HepG2 (cell line): ENCODE results near the gene SETD1B. TPM values are rescaled to one million over a fixed set of nuclear protein-coding genes. Genes with fewer than 3 reads are reported as not detected.

ENCODE experiments used
- CSRNP1 ChIP-seq: sonication (generic); formaldehyde crosslinking; IDR thresholded peaks from 2 replicates; pipeline ENCODE4 v1.8.1; 2023; ENCODE audit warnings: mild to moderate bottlenecking, missing genetic modification reagents
- ESRRA ChIP-seq: sonication (generic); formaldehyde crosslinking; IDR thresholded peaks from 2 replicates; pipeline ENCODE4 v1.5.1; 2020; ENCODE audit warnings: mild to moderate bottlenecking, low read depth, missing genetic modification reagents
- GPN1 ChIP-seq: sonication (generic); formaldehyde crosslinking; IDR thresholded peaks from 2 replicates; pipeline ENCODE4 v1.5.1; 2020; ENCODE audit warnings: missing genetic modification reagents, borderline replicate concordance
- HNF4G ChIP-seq, 2 experiments: sonication (generic) in 1 of 2; formaldehyde crosslinking in 1 of 2; IDR thresholded peaks; 2 replicates each; pipeline versions ENCODE4 v1.4.0 to v1.6.1; 2011 to 2020; ENCODE audit warnings: borderline replicate concordance in 2 of 2, low read depth in 2 of 2, mild to moderate bottlenecking in 2 of 2, low read length in 1 of 2, missing genetic modification reagents in 1 of 2, moderate library complexity in 1 of 2
- HOXD1 ChIP-seq: sonication (generic); formaldehyde crosslinking; IDR thresholded peaks from 2 replicates; pipeline ENCODE4 v1.5.0; 2020; ENCODE audit warnings: missing genetic modification reagents
- POLR2AphosphoS5 ChIP-seq: IDR thresholded peaks from 2 replicates; pipeline ENCODE4 v1.6.1; 2012; ENCODE audit warnings: low read depth, low read length
- RARA ChIP-seq: IDR thresholded peaks from 2 replicates; pipeline ENCODE4 v1.6.1; 2016; ENCODE audit warnings: missing genetic modification reagents, missing compliant biosample characterization
- TOE1 ChIP-seq: sonication (generic); formaldehyde crosslinking; IDR thresholded peaks from 2 replicates; pipeline ENCODE4 v1.4.0; 2020; ENCODE audit warnings: mild to moderate bottlenecking, missing genetic modification reagents
- ZFY ChIP-seq: sonication (generic); formaldehyde crosslinking; IDR thresholded peaks from 2 replicates; pipeline ENCODE4 v1.4.0; 2020; ENCODE audit warnings: missing genetic modification reagents
- ZMYM3 ChIP-seq: sonication (generic); formaldehyde crosslinking; IDR thresholded peaks from 2 replicates; pipeline ENCODE4 v1.5.1; 2020; ENCODE audit warnings: mild to moderate bottlenecking, missing genetic modification reagents
- ZNF414 ChIP-seq: sonication (generic); formaldehyde crosslinking; IDR thresholded peaks from 2 replicates; pipeline ENCODE4 v1.5.0; 2020; ENCODE audit warnings: missing genetic modification reagents
- ZNF572 ChIP-seq: sonication (generic); formaldehyde crosslinking; IDR thresholded peaks from 2 replicates; pipeline ENCODE4 v1.5.1; 2020; ENCODE audit warnings: mild to moderate bottlenecking, missing genetic modification reagents
- ZNF615 ChIP-seq: sonication (generic); formaldehyde crosslinking; IDR thresholded peaks from 2 replicates; pipeline ENCODE4 v1.5.0; 2020; ENCODE audit warnings: mild to moderate bottlenecking, missing genetic modification reagents, borderline replicate concordance
- polyA plus RNA-seq, 8 experiments: library from polyadenylated mRNA; depleted of rRNA in 3 of 8; stranded (reverse) in 7 of 8; unstranded in 1 of 8; fragments of >200 nt; fragmentation: Illumina TruSeq in 4 of 8; extraction: Trizol in 4 of 8; gene quantifications; 2 replicates each; pipeline versions ENCODE4 v1.2.1 to v1.2.3, GENCODE V29; 2011 to 2016; ENCODE audit warnings: low read depth in 4 of 8, missing spikeins in 1 of 8, mixed read lengths in 1 of 8; ENCODE audit not compliant: insufficient read depth in 1 of 8
- total RNA-seq, 5 experiments: library from RNA; depleted of rRNA; stranded (reverse); fragments of >200 nt; fragmentation: Illumina TruSeq; extraction: Trizol; gene quantifications; 2 replicates each; pipeline ENCODE4 v1.2.3, GENCODE V29; 2016; ENCODE audit warnings: low read depth in 1 of 5
- TF ChIP-seq, protein P1 (sequence below): sonication (generic); formaldehyde crosslinking; conservative IDR thresholded peaks from 2 replicates; pipeline ENCODE4 v1.4.0; 2020; ENCODE audit warnings: mild to moderate bottlenecking, missing genetic modification reagents, moderate library complexity
- TF ChIP-seq, protein P2 (sequence below): sonication (generic); formaldehyde crosslinking; IDR thresholded peaks from 2 replicates; pipeline ENCODE4 v1.4.0; 2020; ENCODE audit warnings: missing genetic modification reagents
- TF ChIP-seq, protein P3 (sequence below): sonication (generic); formaldehyde crosslinking; IDR thresholded peaks from 2 replicates; pipeline ENCODE4 v1.8.0; 2022; ENCODE audit warnings: missing genetic modification reagents, mild to moderate bottlenecking, moderate library complexity, borderline replicate concordance
- TF ChIP-seq, protein P4 (sequence below): sonication (generic); formaldehyde crosslinking; IDR thresholded peaks from 2 replicates; pipeline ENCODE4 v1.5.1; 2020; ENCODE audit warnings: mild to moderate bottlenecking, moderate library complexity, missing genetic modification reagents

SETD1B gene
- total and polyA plus RNA-seq, 2 of the 13 experiments (the other 11 are each of a cell fraction or from before 2014, with no cell fraction given) = 1.1 to 1.4 TPM

DNA sequence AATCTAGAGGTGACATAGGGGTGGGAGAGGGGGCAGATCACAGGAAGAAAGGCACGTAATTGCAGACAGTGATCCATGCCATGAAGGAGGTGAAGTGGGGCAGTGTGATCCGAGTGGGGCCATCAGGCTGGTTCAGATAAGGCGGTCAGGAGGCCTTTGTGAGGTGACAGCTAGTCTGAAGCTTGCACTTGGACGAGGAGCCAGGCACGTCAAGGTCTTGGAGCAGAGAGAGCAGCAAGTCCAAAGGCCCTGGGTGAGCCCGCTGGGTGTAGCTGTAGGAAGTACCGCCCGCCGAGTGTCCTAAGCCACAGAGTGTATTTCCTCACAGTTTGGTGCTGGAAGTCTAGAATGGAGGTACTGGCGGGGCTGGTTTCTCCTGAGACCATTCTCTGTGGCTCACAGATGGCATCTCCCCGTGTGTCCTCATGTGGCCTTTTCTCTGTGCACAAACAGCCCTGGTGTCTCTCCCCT lies 33.9 kb upstream of the SETD1B start (continued):
- TF ChIP-seq, protein P1, sequence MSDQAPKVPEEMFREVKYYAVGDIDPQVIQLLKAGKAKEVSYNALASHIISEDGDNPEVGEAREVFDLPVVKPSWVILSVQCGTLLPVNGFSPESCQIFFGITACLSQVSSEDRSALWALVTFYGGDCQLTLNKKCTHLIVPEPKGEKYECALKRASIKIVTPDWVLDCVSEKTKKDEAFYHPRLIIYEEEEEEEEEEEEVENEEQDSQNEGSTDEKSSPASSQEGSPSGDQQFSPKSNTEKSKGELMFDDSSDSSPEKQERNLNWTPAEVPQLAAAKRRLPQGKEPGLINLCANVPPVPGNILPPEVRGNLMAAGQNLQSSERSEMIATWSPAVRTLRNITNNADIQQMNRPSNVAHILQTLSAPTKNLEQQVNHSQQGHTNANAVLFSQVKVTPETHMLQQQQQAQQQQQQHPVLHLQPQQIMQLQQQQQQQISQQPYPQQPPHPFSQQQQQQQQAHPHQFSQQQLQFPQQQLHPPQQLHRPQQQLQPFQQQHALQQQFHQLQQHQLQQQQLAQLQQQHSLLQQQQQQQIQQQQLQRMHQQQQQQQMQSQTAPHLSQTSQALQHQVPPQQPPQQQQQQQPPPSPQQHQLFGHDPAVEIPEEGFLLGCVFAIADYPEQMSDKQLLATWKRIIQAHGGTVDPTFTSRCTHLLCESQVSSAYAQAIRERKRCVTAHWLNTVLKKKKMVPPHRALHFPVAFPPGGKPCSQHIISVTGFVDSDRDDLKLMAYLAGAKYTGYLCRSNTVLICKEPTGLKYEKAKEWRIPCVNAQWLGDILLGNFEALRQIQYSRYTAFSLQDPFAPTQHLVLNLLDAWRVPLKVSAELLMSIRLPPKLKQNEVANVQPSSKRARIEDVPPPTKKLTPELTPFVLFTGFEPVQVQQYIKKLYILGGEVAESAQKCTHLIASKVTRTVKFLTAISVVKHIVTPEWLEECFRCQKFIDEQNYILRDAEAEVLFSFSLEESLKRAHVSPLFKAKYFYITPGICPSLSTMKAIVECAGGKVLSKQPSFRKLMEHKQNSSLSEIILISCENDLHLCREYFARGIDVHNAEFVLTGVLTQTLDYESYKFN (CRISPR knock-in tag) = peak; percentile 76
- TF ChIP-seq, protein P2, sequence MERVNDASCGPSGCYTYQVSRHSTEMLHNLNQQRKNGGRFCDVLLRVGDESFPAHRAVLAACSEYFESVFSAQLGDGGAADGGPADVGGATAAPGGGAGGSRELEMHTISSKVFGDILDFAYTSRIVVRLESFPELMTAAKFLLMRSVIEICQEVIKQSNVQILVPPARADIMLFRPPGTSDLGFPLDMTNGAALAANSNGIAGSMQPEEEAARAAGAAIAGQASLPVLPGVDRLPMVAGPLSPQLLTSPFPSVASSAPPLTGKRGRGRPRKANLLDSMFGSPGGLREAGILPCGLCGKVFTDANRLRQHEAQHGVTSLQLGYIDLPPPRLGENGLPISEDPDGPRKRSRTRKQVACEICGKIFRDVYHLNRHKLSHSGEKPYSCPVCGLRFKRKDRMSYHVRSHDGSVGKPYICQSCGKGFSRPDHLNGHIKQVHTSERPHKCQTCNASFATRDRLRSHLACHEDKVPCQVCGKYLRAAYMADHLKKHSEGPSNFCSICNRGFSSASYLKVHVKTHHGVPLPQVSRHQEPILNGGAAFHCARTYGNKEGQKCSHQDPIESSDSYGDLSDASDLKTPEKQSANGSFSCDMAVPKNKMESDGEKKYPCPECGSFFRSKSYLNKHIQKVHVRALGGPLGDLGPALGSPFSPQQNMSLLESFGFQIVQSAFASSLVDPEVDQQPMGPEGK (CRISPR knock-in tag) = no peak
- TF ChIP-seq TOE1 (CRISPR knock-in tag) (no peak), GPN1 (no peak), ZNF615 (CRISPR knock-in tag) (no peak), ZNF572 (CRISPR knock-in tag) (no peak), POLR2AphosphoS5 (peak; percentile 44; the same call in 1 of the 2 replicates), CSRNP1 (CRISPR knock-in tag) (no peak), ZFY (CRISPR knock-in tag) (peak; percentile 34; the same call in 1 of the 2 replicates), ZNF414 (CRISPR knock-in tag) (no peak), ZMYM3 (CRISPR knock-in tag) (peak; percentile 64), HOXD1 (CRISPR knock-in tag) (no peak), ESRRA (peak; percentile 45; the same call in 1 of the 2 replicates), RARA (CRISPR knock-in tag) (peak; percentile 60; the same call in 1 of the 2 replicates), HNF4G (IDR thresholded peaks at IDR 0.05; ENCODE audit: borderline replicate concordance, low read depth, low read length) (peak; percentile 47; the same call in 1 of the 2 replicates), HNF4G (CRISPR knock-in tag; IDR thresholded peaks at IDR 0.05; ENCODE audit: borderline replicate concordance, low read depth) (no peak; the same call in 1 of the 2 replicates)
- TF ChIP-seq, protein P3, sequence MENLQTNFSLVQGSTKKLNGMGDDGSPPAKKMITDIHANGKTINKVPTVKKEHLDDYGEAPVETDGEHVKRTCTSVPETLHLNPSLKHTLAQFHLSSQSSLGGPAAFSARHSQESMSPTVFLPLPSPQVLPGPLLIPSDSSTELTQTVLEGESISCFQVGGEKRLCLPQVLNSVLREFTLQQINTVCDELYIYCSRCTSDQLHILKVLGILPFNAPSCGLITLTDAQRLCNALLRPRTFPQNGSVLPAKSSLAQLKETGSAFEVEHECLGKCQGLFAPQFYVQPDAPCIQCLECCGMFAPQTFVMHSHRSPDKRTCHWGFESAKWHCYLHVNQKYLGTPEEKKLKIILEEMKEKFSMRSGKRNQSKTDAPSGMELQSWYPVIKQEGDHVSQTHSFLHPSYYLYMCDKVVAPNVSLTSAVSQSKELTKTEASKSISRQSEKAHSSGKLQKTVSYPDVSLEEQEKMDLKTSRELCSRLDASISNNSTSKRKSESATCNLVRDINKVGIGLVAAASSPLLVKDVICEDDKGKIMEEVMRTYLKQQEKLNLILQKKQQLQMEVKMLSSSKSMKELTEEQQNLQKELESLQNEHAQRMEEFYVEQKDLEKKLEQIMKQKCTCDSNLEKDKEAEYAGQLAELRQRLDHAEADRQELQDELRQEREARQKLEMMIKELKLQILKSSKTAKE (CRISPR knock-in tag) = no peak
- TF ChIP-seq, protein P4, sequence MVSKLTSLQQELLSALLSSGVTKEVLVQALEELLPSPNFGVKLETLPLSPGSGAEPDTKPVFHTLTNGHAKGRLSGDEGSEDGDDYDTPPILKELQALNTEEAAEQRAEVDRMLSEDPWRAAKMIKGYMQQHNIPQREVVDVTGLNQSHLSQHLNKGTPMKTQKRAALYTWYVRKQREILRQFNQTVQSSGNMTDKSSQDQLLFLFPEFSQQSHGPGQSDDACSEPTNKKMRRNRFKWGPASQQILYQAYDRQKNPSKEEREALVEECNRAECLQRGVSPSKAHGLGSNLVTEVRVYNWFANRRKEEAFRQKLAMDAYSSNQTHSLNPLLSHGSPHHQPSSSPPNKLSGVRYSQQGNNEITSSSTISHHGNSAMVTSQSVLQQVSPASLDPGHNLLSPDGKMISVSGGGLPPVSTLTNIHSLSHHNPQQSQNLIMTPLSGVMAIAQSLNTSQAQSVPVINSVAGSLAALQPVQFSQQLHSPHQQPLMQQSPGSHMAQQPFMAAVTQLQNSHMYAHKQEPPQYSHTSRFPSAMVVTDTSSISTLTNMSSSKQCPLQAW (CRISPR knock-in tag) = 0 out of 2 replicates have a peak, but pooled peaks have one; percentile 37
